Karpas-422 (cell line): ENCODE measurements around the gene NSG1. TPM values are rescaled to one million over a fixed set of nuclear protein-coding genes. Genes with fewer than 3 reads are reported as not detected.

Experiments
- DNase-seq: peaks from one replicate; pipeline ENCODE4 v3.0.0-alpha.2; 2015
- H2AFZ ChIP-seq: fragments of 200-600 bp; sonication (generic); 2 replicates; pipeline ENCODE4 v1.6.1; 2014; ENCODE audit warnings: antibody characterized with exemption, low read length, mixed read lengths
- H3K27ac ChIP-seq: fragments of 200-600 bp; sonication (generic); 2 replicates; pipeline ENCODE4 v1.5.1; 2014; ENCODE audit warnings: mild to moderate bottlenecking, low read length, moderate library complexity
- H3K27me3 ChIP-seq: fragments of 200-600 bp; sonication (generic); 2 replicates; pipeline ENCODE4 v1.6.1; 2014; ENCODE audit warnings: low read length, mixed read lengths
- H3K36me3 ChIP-seq: fragments of 200-600 bp; sonication (generic); 2 replicates; pipeline ENCODE4 v1.6.1; 2014; ENCODE audit warnings: low read length, mixed read lengths; ENCODE audit not compliant: insufficient read depth
- H3K4me1 ChIP-seq: fragments of 200-600 bp; sonication (generic); 2 replicates; pipeline ENCODE4 v1.6.1; 2014; ENCODE audit warnings: mild to moderate bottlenecking, low read length, mixed read lengths
- H3K4me2 ChIP-seq: fragments of 200-600 bp; sonication (generic); 2 replicates; pipeline ENCODE4 v1.6.1; 2014; ENCODE audit warnings: low read length, low read depth, mild to moderate bottlenecking; ENCODE audit not compliant: poor library complexity, severe bottlenecking
- H3K4me3 ChIP-seq: fragments of 200-600 bp; sonication (generic); 2 replicates; pipeline ENCODE4 v1.5.1; 2014; ENCODE audit warnings: mild to moderate bottlenecking, antibody characterized with exemption, low read length, mixed read lengths
- H3K79me2 ChIP-seq: fragments of 200-600 bp; sonication (generic); 2 replicates; pipeline ENCODE4 v1.6.1; 2014; ENCODE audit warnings: mild to moderate bottlenecking, low read length, mixed read lengths
- H3K9ac ChIP-seq: fragments of 200-600 bp; sonication (generic); 2 replicates; pipeline ENCODE4 v1.6.0; 2014; ENCODE audit warnings: low read length
- H3K9me2 ChIP-seq: fragments of 200-600 bp; sonication (generic), shearing (Covaris generic); replicated peaks from 2 replicates; pipeline ENCODE4 v1.6.0; 2014; ENCODE audit warnings: mild to moderate bottlenecking, low read length, moderate library complexity; ENCODE audit not compliant: insufficient read depth
- H3K9me3 ChIP-seq: fragments of 300-700, 200-600 bp; sonication (generic); 2 replicates; pipeline ENCODE4 v1.6.1; 2014; ENCODE audit warnings: low read length, mixed read lengths
- H4K20me1 ChIP-seq: fragments of 200-600 bp; sonication (generic); 2 replicates; pipeline ENCODE4 v1.6.1; 2014; ENCODE audit warnings: mild to moderate bottlenecking, antibody characterized with exemption, low read length, low read depth; ENCODE audit not compliant: insufficient read depth
- total RNA-seq: library from RNA; depleted of rRNA; stranded (reverse); fragments of >200 nt; shearing (Covaris generic); gene quantifications from 2 replicates; pipeline ENCODE4 v1.2.3, GENCODE V29; 2014; ENCODE audit warnings: low replicate concordance; rRNA removed

Gene NSG1
- 0.75 TPM in 1 of 2 replicates, not detected in the other for total RNA-seq

GRCh38 chr4:4386736-4387392 is at the start of gene NSG1:
NSG1 (plus strand) TSS chr4:4387102; CDS start chr4:4387630, 528 bp downstream.
- Histone ChIP-seq H3K4me2 (no peak within 1 kb of the TSS), H2AFZ (no peak within 1 kb of the TSS)
- DNase-seq, result no peak

GRCh38 chr4:4338210-4339001 is 48.5 kb upstream of the NSG1 start:
- no peaks in the 10 kb centered on the region for H3K9me3 ChIP-seq
- H3K27ac ChIP-seq, result no peak overlapping the region
- H3K9me2 ChIP-seq, result no peaks in the 10 kb centered on the region
- H3K4me3 ChIP-seq, result no peak overlapping the region
- no peaks in the 10 kb centered on the region for H4K20me1 ChIP-seq
- H3K9ac ChIP-seq, result no peak overlapping the region
- H3K79me2 ChIP-seq, result no peaks in the 10 kb centered on the region
- H3K27me3 ChIP-seq, result no peaks in the 10 kb centered on the region
- H3K4me1 ChIP-seq, result peaks cover 5% of the 10 kb centered on the region; the same call in 1 of the 2 replicates
- no peak for DNase-seq
- H2AFZ ChIP-seq, result no peak overlapping the region
- H3K4me2 ChIP-seq, result no peak overlapping the region
- no peaks in the 10 kb centered on the region for H3K36me3 ChIP-seq

More at GRCh38 chr4:4386736-4387392, at the start of gene NSG1:
- Histone ChIP-seq H3K27ac (no peak within 1 kb of the TSS), H3K9me2 (no peaks in the 10 kb centered on the region), H3K9me3 (no peaks in the 10 kb centered on the region), H3K27me3 (no peaks in the 10 kb centered on the region), H3K79me2 (no peaks in the 10 kb centered on the region), H3K4me3 (no peak within 1 kb of the TSS), H3K4me1 (peaks cover 16% of the 10 kb centered on the region), H4K20me1 (no peaks in the 10 kb centered on the region), H3K36me3 (no peaks in the 10 kb centered on the region), H3K9ac (no peak within 1 kb of the TSS)

GRCh38 chr4:4339504-4340085 is 47.3 kb upstream of the NSG1 start:
- H3K9ac ChIP-seq, result no peak overlapping the region
- H3K9me3 ChIP-seq, result no peaks in the 10 kb centered on the region
- no peaks in the 10 kb centered on the region for H3K9me2 ChIP-seq
- H3K79me2 ChIP-seq, result no peaks in the 10 kb centered on the region
- DNase-seq, result no peak
- peaks cover 10% of the 10 kb centered on the region for H3K4me1 ChIP-seq
- H3K4me3 ChIP-seq, result no peak overlapping the region
- no peaks in the 10 kb centered on the region for H3K36me3 ChIP-seq
- no peak overlapping the region for H3K27ac ChIP-seq
- no peaks in the 10 kb centered on the region for H3K27me3 ChIP-seq
- H4K20me1 ChIP-seq, result no peaks in the 10 kb centered on the region
- no peak overlapping the region for H2AFZ ChIP-seq
- no peak overlapping the region for H3K4me2 ChIP-seq

GRCh38 chr4:4341861-4342650 is 44.8 kb upstream of the NSG1 start:
- no peaks in the 10 kb centered on the region for H3K27me3 ChIP-seq
- no peaks in the 10 kb centered on the region for H4K20me1 ChIP-seq
- no peaks in the 10 kb centered on the region for H3K36me3 ChIP-seq
- no peak overlapping the region for H2AFZ ChIP-seq
- no peak overlapping the region for H3K4me2 ChIP-seq
- H3K9ac ChIP-seq, result no peak overlapping the region
- H3K4me1 ChIP-seq, result peaks cover 24% of the 10 kb centered on the region
- no peaks in the 10 kb centered on the region for H3K9me3 ChIP-seq
- H3K9me2 ChIP-seq, result no peaks in the 10 kb centered on the region
- no peaks in the 10 kb centered on the region for H3K79me2 ChIP-seq
- DNase-seq, result no peak
- no peak overlapping the region for H3K27ac ChIP-seq
- H3K4me3 ChIP-seq, result no peak overlapping the region

- H3K4me1 ChIP-seq, result peaks cover 24% of the 10 kb centered on the region
- no peaks in the 10 kb centered on the region for H3K36me3 ChIP-seq
- H3K9ac ChIP-seq, result no peak overlapping the region
- no peaks in the 10 kb centered on the region for H3K27me3 ChIP-seq
- no peaks in the 10 kb centered on the region for H4K20me1 ChIP-seq
- no peak overlapping the region for H2AFZ ChIP-seq
- H3K9me3 ChIP-seq, result no peaks in the 10 kb centered on the region
- H3K9me2 ChIP-seq, result no peaks in the 10 kb centered on the region
- H3K4me2 ChIP-seq, result no peak overlapping the region
- H3K27ac ChIP-seq, result no peak overlapping the region
- H3K4me3 ChIP-seq, result no peak overlapping the region
- DNase-seq, result no peak
- no peaks in the 10 kb centered on the region for H3K79me2 ChIP-seq
These were observed 43.9 kb upstream of the NSG1 start for GRCh38 chr4:4343038-4343437.

- Histone ChIP-seq H3K9ac (no peak overlapping the region), H3K4me2 (peak overlapping the region; percentile 46), H3K27me3 (no peaks in the 10 kb centered on the region), H3K79me2 (no peaks in the 10 kb centered on the region), H3K36me3 (no peaks in the 10 kb centered on the region), H3K9me3 (no peaks in the 10 kb centered on the region), H3K27ac (peak overlapping the region; percentile 49; the same call in 1 of the 2 replicates), H3K4me1 (peaks cover 24% of the 10 kb centered on the region), H3K9me2 (no peaks in the 10 kb centered on the region), H3K4me3 (0 out of 2 replicates have a peak overlapping the region, but pooled peaks have one; percentile 1), H4K20me1 (no peaks in the 10 kb centered on the region), H2AFZ (no peak overlapping the region)
- peak; percentile 71 for DNase-seq
These were observed 41.9 kb upstream of the NSG1 start for GRCh38 chr4:4344915-4345527.

GRCh38 chr4:4347585-4347984 is 39.3 kb upstream of the NSG1 start:
- H3K27ac ChIP-seq, result no peak overlapping the region
- H3K79me2 ChIP-seq, result no peaks in the 10 kb centered on the region
- H3K36me3 ChIP-seq, result no peaks in the 10 kb centered on the region
- H4K20me1 ChIP-seq, result no peaks in the 10 kb centered on the region
- H3K9ac ChIP-seq, result no peak overlapping the region
- H3K27me3 ChIP-seq, result no peaks in the 10 kb centered on the region
- H3K4me1 ChIP-seq, result peaks cover 24% of the 10 kb centered on the region
- H2AFZ ChIP-seq, result no peak overlapping the region
- H3K9me2 ChIP-seq, result no peaks in the 10 kb centered on the region
- H3K4me3 ChIP-seq, result no peak overlapping the region
- no peaks in the 10 kb centered on the region for H3K9me3 ChIP-seq
- DNase-seq, result no peak
- no peak overlapping the region for H3K4me2 ChIP-seq
